Fibroblast of the aortic adventitia (primary cell): ENCODE data around the gene SLC38A10. TPM values are rescaled to one million over a fixed set of nuclear protein-coding genes. Genes with fewer than 3 reads are reported as not detected.

Experiments used
- DNase-seq: peaks from one replicate; pipeline ENCODE4 v3.0.0-alpha.2; 2010; ENCODE audit warnings: low read depth
- H3K4me3 ChIP-seq: 2 replicates; pipeline ENCODE4 v1.5.1; 2011; ENCODE audit warnings: low read depth, mild to moderate bottlenecking, control low read depth, low read length, moderate library complexity
- CTCF ChIP-seq: IDR thresholded peaks from 2 replicates; pipeline ENCODE4 v1.5.1; 2011; ENCODE audit warnings: mild to moderate bottlenecking, low read length, control low read depth, inconsistent platforms; ENCODE audit not compliant: insufficient read depth
- total RNA-seq: library from RNA; depleted of rRNA; stranded (reverse); fragments of >200 nt; gene quantifications from 2 replicates; pipeline ENCODE4 v1.2.3, GENCODE V29; 2012; ENCODE audit warnings: low replicate concordance

The SLC38A10 gene
- total RNA-seq, 1 donor: 49.5 TPM

- H3K4me3 ChIP-seq: no peak overlapping the region
- no peak for TF ChIP-seq CTCF
- DNase-seq: no peak
Observed at GRCh38 chr17:81250286-81251093, 44.6 kb downstream of the SLC38A10 start.

- TF ChIP-seq CTCF: no peak
- H3K4me3 ChIP-seq: no peak overlapping the region
- DNase-seq: no peak
Observed at GRCh38 chr17:81249223-81250040, 45.7 kb downstream of the SLC38A10 start.

- H3K4me3 ChIP-seq: no peak overlapping the region
- no peak for DNase-seq
- TF ChIP-seq CTCF: no peak
Observed at GRCh38 chr17:81248649-81249048, 46.5 kb downstream of the SLC38A10 start.

GRCh38 chr17:81247339-81247990 lies 47.6 kb downstream of the SLC38A10 start:
- no peak for DNase-seq

GRCh38 chr17:81246679-81247338 lies 48.3 kb downstream of the SLC38A10 start:
- DNase-seq: no peak
- H3K4me3 ChIP-seq: no peak overlapping the region
- no peak for TF ChIP-seq CTCF

More at GRCh38 chr17:81247339-81247990, 47.6 kb downstream of the SLC38A10 start:
- no peak overlapping the region for H3K4me3 ChIP-seq
- no peak for TF ChIP-seq CTCF

- no peak for DNase-seq
- no peak for TF ChIP-seq CTCF
- H3K4me3 ChIP-seq: no peak overlapping the region
Observed at GRCh38 chr17:81246343-81246670, 48.8 kb downstream of the SLC38A10 start.
